A549 (cell line): ENCODE results near the gene NRM. TPM values are rescaled to one million over a fixed set of nuclear protein-coding genes. Genes with fewer than 3 reads are reported as not detected.
A peak's percentile ranks its signal among the peaks of the same experiment; 100 is the strongest.

Experiments
- ATAC-seq, 2 experiments: fragments of 200-7000 bp in 1 of 2; fragments of >200 bp in 1 of 2; cut with Nextera tagmentation in 1 of 2; cut with Tn5 transposase in 1 of 2; 3 replicates each; pipeline versions ENCODE4 v1.8.0 to v1.9.1; 2018 to 2020; ENCODE audit warnings: mild to moderate bottlenecking in 1 of 2, moderate library complexity in 1 of 2
- CTCF ChIA-PET: fragments of 300-600 bp; sonication (Branson Sonifier 250); formaldehyde crosslinking; extraction: SDS; loops from one replicate; lab custom pipeline; 2021; ENCODE audit warnings: antibody characterized with exemption, inconsistent platforms; lab: Yijun Ruan, JAX
- POLR2A ChIA-PET: fragments of 350-600 bp; formaldehyde crosslinking; extraction: SDS; loops from one replicate; lab custom pipeline; 2021; ENCODE audit warnings: antibody characterized with exemption, inconsistent platforms; lab: Yijun Ruan, JAX
- DNase-seq, 2 experiments: peaks; one replicate each; pipeline versions ENCODE4 v3.0.0 to v3.0.0-alpha.2; 2011 to 2016; ENCODE audit warnings: low read depth in 1 of 2, low spot score in 1 of 2
- FAIRE-seq: peaks from 2 replicates; lab custom pipeline; 2011; peaks lifted over from hg19 to GRCh38; lab: Jason Lieb, UNC
- H3K27ac ChIP-seq, 2 experiments: fragments of >200 bp; sonication (Bioruptor Twin); formaldehyde crosslinking; 3 replicates each; pipeline ENCODE4 v1.5.1; 2016 to 2017
- H3K4me1 ChIP-seq: fragments of >200 bp; sonication (Bioruptor Twin); formaldehyde crosslinking; 3 replicates; pipeline ENCODE4 v1.6.1; 2016
- H3K4me2 ChIP-seq: fragments of >200 bp; sonication (Bioruptor Twin); formaldehyde crosslinking; 3 replicates; pipeline ENCODE4 v1.6.1; 2016
- H3K4me3 ChIP-seq: fragments of >200 bp; sonication (Bioruptor Twin); formaldehyde crosslinking; 3 replicates; pipeline ENCODE4 v1.5.1; 2016
- H3K9me3 ChIP-seq: fragments of >200 bp; sonication (Bioruptor Twin); formaldehyde crosslinking; 3 replicates; pipeline ENCODE4 v1.6.1; 2016
- CBX8 ChIP-seq: fragments of 200-600 bp; sonication (generic); IDR thresholded peaks from 2 replicates; pipeline ENCODE4 v1.6.1; 2016
- ESRRA ChIP-seq: fragments of 150-350 bp; IDR thresholded peaks from 2 replicates; pipeline ENCODE4 v1.6.1; 2014; ENCODE audit warnings: mild to moderate bottlenecking, low read length, borderline replicate concordance
- FOSL2 ChIP-seq, 2 experiments: fragments of 450-650 bp in 1 of 2; fragments of >200 bp in 1 of 2; sonication (Bioruptor Twin) in 1 of 2; formaldehyde crosslinking; IDR thresholded peaks; 2 replicates each; pipeline versions ENCODE4 v1.5.0 to v1.6.1; 2016 to 2020; ENCODE audit warnings: mild to moderate bottlenecking in 1 of 2, moderate library complexity in 1 of 2
- HES2 ChIP-seq: fragments of >200 bp; sonication (Bioruptor Twin); formaldehyde crosslinking; IDR thresholded peaks from 2 replicates; pipeline ENCODE4 v1.6.1; 2016
- HEYL ChIP-seq: fragments of 250-450 bp; sonication (Bioruptor Pico); IDR thresholded peaks from 2 replicates; pipeline ENCODE4 v1.8.0; 2021; ENCODE audit warnings: mild to moderate bottlenecking, moderate library complexity
- HOXA7 ChIP-seq: fragments of 250-450 bp; sonication (Bioruptor Pico); IDR thresholded peaks from 2 replicates; pipeline ENCODE4 v1.5.0; 2020; ENCODE audit warnings: mild to moderate bottlenecking, moderate library complexity
- HOXB5 ChIP-seq: fragments of 250-450 bp; sonication (Bioruptor Pico); IDR thresholded peaks from 2 replicates; pipeline ENCODE4 v1.5.0; 2020; ENCODE audit warnings: mild to moderate bottlenecking, moderate library complexity
- JUNB ChIP-seq: fragments of >200 bp; sonication (Bioruptor Twin); formaldehyde crosslinking; IDR thresholded peaks from 2 replicates; pipeline ENCODE4 v1.6.1; 2016
- KDM5A ChIP-seq: fragments of 200-600 bp; sonication (generic); IDR thresholded peaks from 2 replicates; pipeline ENCODE4 v1.6.1; 2016; ENCODE audit warnings: antibody characterized with exemption, mild to moderate bottlenecking
- MAFK ChIP-seq: fragments of 450-650 bp; IDR thresholded peaks from 2 replicates; pipeline ENCODE4 v1.6.1; 2014; ENCODE audit not compliant: partially characterized antibody
- MAZ ChIP-seq: fragments of 150-350 bp; IDR thresholded peaks from 2 replicates; pipeline ENCODE4 v1.6.1; 2014; ENCODE audit warnings: antibody characterized with exemption, low read depth, low read length, borderline replicate concordance
- NPAS2 ChIP-seq: fragments of 250-450 bp; sonication (Bioruptor Pico); IDR thresholded peaks from 2 replicates; pipeline ENCODE4 v1.8.0; 2022; ENCODE audit warnings: mild to moderate bottlenecking, moderate library complexity, borderline replicate concordance
- NR3C1 ChIP-seq: fragments of >200 bp; sonication (Bioruptor Twin); formaldehyde crosslinking; IDR thresholded peaks from 3 replicates; pipeline ENCODE4 v1.6.1; 2017
- PHF8 ChIP-seq: fragments of 200-600 bp; sonication (generic); IDR thresholded peaks from 2 replicates; pipeline ENCODE4 v1.6.1; 2016; ENCODE audit warnings: low read depth, mild to moderate bottlenecking, antibody characterized with exemption, moderate library complexity, borderline replicate concordance
- POLR2A ChIP-seq: IDR thresholded peaks from 2 replicates; pipeline ENCODE4 v1.6.1; 2012; ENCODE audit warnings: mild to moderate bottlenecking, low read length
- RAD21 ChIP-seq, 2 experiments: fragments of >200 bp in 1 of 2; sonication (Bioruptor Twin) in 1 of 2; formaldehyde crosslinking in 1 of 2; IDR thresholded peaks in 1 of 2; conservative IDR thresholded peaks in 1 of 2; 2 replicates in 1 of 2; 3 replicates in 1 of 2; pipeline ENCODE4 v1.6.1; 2012 to 2018; ENCODE audit warnings: inconsistent platforms in 1 of 2
- SMC3 ChIP-seq: fragments of >200 bp; sonication (Bioruptor Twin); formaldehyde crosslinking; IDR thresholded peaks from 3 replicates; pipeline ENCODE4 v1.6.1; 2018; ENCODE audit warnings: inconsistent platforms
- SREBF2 ChIP-seq: fragments of 450-650 bp; IDR thresholded peaks from 2 replicates; pipeline ENCODE4 v1.6.1; 2014; ENCODE audit warnings: mild to moderate bottlenecking, moderate library complexity
- USF2 ChIP-seq: fragments of 450-650 bp; IDR thresholded peaks from 2 replicates; pipeline ENCODE4 v1.6.1; 2014; ENCODE audit warnings: antibody characterized with exemption
- ZC3H11A ChIP-seq: fragments of 450-650 bp; IDR thresholded peaks from 2 replicates; pipeline ENCODE4 v1.6.1; 2014; ENCODE audit warnings: antibody characterized with exemption, mild to moderate bottlenecking
- ZNF302 ChIP-seq: fragments of 250-450 bp; sonication (Bioruptor Pico); IDR thresholded peaks from 2 replicates; pipeline ENCODE4 v1.9.0; 2021; ENCODE audit warnings: inconsistent platforms, mild to moderate bottlenecking, moderate library complexity
- ZSCAN20 ChIP-seq: fragments of 250-450 bp; sonication (Bioruptor Pico); IDR thresholded peaks from 2 replicates; pipeline ENCODE4 v1.8.0; 2022; ENCODE audit warnings: mild to moderate bottlenecking, moderate library complexity
- WGBS: methylation state at CpG from one replicate; pipeline ENCODE4 v1.1.6; 2017; ENCODE audit errors: missing lambda C conversion rate; 5-methylcytosine and 5-hydroxymethylcytosine counted together
- polyA plus RNA-seq, 4 experiments: library from polyadenylated mRNA; depleted of rRNA in 3 of 4; stranded (reverse); fragments of >200 nt; fragmentation: RNase III in 1 of 4; extraction: RNeasy Plus Mini Kit Qiagen cat#74134 plus additional on column Dnase treatment in 1 of 4; gene quantifications; 2 replicates in 3 of 4; 3 replicates in 1 of 4; pipeline ENCODE4 v1.2.3, GENCODE V29; 2011 to 2017
- TF ChIP-seq, protein P1 (sequence below): IDR thresholded peaks from 2 replicates; pipeline ENCODE4 v1.6.1; 2012
- TF ChIP-seq, protein P2 (sequence below): fragments of 250-450 bp; sonication (Bioruptor Pico); IDR thresholded peaks from 2 replicates; pipeline ENCODE4 v1.5.0; 2020; ENCODE audit warnings: low read depth, mild to moderate bottlenecking, moderate library complexity
- TF ChIP-seq, protein P3 (sequence below): fragments of >200 bp; sonication (Bioruptor Twin); formaldehyde crosslinking; IDR thresholded peaks from 3 replicates; pipeline ENCODE4 v1.5.1; 2016

Gene NRM
- polyA plus RNA-seq, 2 of the 4 experiments (the other 2 are of a cell fraction), result 11.3 to 13.0 TPM

DNA sequence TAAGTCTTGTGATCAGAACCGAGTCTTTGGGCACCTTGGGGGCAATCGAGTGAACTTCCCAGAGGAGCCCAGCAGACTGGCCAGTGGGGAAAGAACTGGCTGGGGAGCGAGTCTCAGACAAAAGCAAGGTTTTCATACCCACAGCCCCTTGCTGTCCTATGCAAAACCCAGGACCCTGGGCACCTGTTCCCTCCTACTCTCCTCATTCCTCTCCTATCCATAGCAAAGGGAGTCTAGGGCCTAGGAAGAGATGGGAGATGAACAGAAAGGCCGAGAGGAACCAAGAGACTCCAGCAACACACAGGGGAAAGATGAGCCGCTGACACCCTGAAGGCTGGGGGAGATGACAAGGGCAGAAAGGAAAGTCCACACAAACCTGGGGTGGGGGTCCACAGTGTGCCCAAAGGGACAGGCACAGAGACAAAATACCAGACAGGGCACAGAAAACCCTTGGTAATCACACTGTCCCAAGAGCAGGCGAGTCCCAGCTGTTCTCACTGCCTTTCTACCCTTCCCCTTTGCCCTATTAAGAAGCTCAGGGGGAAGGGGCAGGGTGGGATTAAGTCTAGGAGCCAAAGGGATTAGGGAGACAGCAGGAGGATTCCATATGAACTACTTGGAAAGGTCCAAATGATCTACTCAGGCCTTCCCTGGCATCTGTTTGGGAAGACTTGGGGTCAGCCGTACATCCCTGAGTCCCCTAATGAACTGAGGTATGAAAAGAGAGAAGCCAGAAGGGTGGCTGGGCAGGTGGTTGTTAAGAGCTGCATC, 10.8 kb downstream of the NRM start:
- Histone ChIP-seq H3K4me3 (0 out of 3 replicates have a peak overlapping the region, but pooled peaks have one; percentile 19), H3K9me3 (no peaks in the 10 kb centered on the region), H3K4me2 (peak overlapping the region; percentile 67), H3K4me1 (peaks cover 44% of the 10 kb centered on the region)
- ATAC-seq (no peak), FAIRE-seq (no peak)
- WGBS, result 80% methylated on average over 7 of the region's 7 CpGs
- POLR2A ChIA-PET, result interaction anchor here (0.7 to 1.6 kb wide), 5 partner anchors 37 to 68 kb away, joined by 4 to 12 read pairs (median 5); partner anchors contain the start of genes FLOT1, MDC1 and TUBB
- CTCF ChIA-PET, result interaction anchor here (0.7 to 17.1 kb wide), 15 partner anchors 10 to 400 kb away, joined by 3 to 539 read pairs (median 7); partner anchors contain the start of genes FLOT1, MDC1, NRM and TUBB
- TF ChIP-seq JUNB (no peak), KDM5A (no peak), SREBF2 (no peak), PHF8 (no peak), HOXB5 (CRISPR knock-in tag) (no peak), NR3C1 (no peak), POLR2A (no peak), ESRRA (no peak), HOXA7 (no peak)
- TF ChIP-seq, protein P1, sequence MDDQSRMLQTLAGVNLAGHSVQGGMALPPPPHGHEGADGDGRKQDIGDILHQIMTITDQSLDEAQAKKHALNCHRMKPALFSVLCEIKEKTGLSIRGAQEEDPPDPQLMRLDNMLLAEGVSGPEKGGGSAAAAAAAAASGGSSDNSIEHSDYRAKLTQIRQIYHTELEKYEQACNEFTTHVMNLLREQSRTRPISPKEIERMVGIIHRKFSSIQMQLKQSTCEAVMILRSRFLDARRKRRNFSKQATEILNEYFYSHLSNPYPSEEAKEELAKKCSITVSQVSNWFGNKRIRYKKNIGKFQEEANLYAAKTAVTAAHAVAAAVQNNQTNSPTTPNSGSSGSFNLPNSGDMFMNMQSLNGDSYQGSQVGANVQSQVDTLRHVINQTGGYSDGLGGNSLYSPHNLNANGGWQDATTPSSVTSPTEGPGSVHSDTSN, result no peak
- TF ChIP-seq, all 56 proteins: peak for 0
- DNase-seq, result no peak
- H3K27ac ChIP-seq, result peak overlapping the region; percentile 59 to 87

GRCh38 chr6:30678964-30679726, 11.6 kb downstream of the NRM start:
- ATAC-seq (peak; percentile 80 to 88; a peak in 5 of 6 replicates), FAIRE-seq (no peak), DNase-seq (peak; percentile 67 to 76)
- Histone ChIP-seq H3K4me2 (peak overlapping the region; percentile 67), H3K27ac (peak overlapping the region; percentile 59 to 87), H3K4me3 (0 out of 3 replicates have a peak overlapping the region, but pooled peaks have one; percentile 19), H3K9me3 (no peaks in the 10 kb centered on the region), H3K4me1 (peaks cover 37% of the 10 kb centered on the region)
- 10% methylated on average over 12 of the region's 31 CpGs for WGBS
- TF ChIP-seq, protein P2, sequence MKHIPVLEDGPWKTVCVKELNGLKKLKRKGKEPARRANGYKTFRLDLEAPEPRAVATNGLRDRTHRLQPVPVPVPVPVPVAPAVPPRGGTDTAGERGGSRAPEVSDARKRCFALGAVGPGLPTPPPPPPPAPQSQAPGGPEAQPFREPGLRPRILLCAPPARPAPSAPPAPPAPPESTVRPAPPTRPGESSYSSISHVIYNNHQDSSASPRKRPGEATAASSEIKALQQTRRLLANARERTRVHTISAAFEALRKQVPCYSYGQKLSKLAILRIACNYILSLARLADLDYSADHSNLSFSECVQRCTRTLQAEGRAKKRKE (CRISPR knock-in tag), result no peak
- TF ChIP-seq, protein P3, sequence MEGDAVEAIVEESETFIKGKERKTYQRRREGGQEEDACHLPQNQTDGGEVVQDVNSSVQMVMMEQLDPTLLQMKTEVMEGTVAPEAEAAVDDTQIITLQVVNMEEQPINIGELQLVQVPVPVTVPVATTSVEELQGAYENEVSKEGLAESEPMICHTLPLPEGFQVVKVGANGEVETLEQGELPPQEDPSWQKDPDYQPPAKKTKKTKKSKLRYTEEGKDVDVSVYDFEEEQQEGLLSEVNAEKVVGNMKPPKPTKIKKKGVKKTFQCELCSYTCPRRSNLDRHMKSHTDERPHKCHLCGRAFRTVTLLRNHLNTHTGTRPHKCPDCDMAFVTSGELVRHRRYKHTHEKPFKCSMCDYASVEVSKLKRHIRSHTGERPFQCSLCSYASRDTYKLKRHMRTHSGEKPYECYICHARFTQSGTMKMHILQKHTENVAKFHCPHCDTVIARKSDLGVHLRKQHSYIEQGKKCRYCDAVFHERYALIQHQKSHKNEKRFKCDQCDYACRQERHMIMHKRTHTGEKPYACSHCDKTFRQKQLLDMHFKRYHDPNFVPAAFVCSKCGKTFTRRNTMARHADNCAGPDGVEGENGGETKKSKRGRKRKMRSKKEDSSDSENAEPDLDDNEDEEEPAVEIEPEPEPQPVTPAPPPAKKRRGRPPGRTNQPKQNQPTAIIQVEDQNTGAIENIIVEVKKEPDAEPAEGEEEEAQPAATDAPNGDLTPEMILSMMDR, result peak; percentile 85
- TF ChIP-seq SMC3 (peak; percentile 89), RAD21 (conservative IDR thresholded peaks at IDR 0.05 in 1 of 2, IDR thresholded peaks at IDR 0.05 in 1 of 2) (peak; percentile 89 to 90), HOXB5 (CRISPR knock-in tag) (no peak)
- POLR2A ChIA-PET, result interaction anchor here (1.0 to 1.6 kb wide), 6 partner anchors 38 to 206 kb away, joined by 3 to 12 read pairs (median 5); partner anchors contain the start of genes DDR1, FLOT1, MDC1 and TUBB
- CTCF ChIA-PET, result interaction anchor here (0.6 to 17.1 kb wide), 47 partner anchors 10 to 455 kb away, joined by 3 to 539 read pairs (median 4); partner anchors contain the start of genes ATAT1, FLOT1, MDC1 and NRM

GRCh38 chr6:30676660-30677285, 14.0 kb downstream of the NRM start:
- Histone ChIP-seq H3K4me2 (no peak overlapping the region), H3K4me1 (peaks cover 20% of the 10 kb centered on the region), H3K9me3 (no peaks in the 10 kb centered on the region), H3K27ac (no peak overlapping the region), H3K4me3 (no peak overlapping the region)
- no peak for TF ChIP-seq CBX8
- TF ChIP-seq ZNF302, result no peak
- TF ChIP-seq FOSL2 (IDR thresholded peaks at IDR 0.05), result no peak
- TF ChIP-seq FOSL2 (CRISPR knock-in tag; IDR thresholded peaks at IDR 0.05), result no peak
- no peak for TF ChIP-seq USF2
- no peak for TF ChIP-seq ZC3H11A
- no peak for TF ChIP-seq HOXB5 (CRISPR knock-in tag)
- no peak for TF ChIP-seq HEYL
- TF ChIP-seq MAZ, result no peak
- no peak for TF ChIP-seq ZSCAN20 (CRISPR knock-in tag)
- no peak for TF ChIP-seq ESRRA
- TF ChIP-seq HES2, result no peak
- TF ChIP-seq MAFK, result no peak
- no peak for TF ChIP-seq NPAS2
- no peak for TF ChIP-seq SREBF2
- FAIRE-seq (no peak), ATAC-seq (no peak), DNase-seq (no peak)
- 86% methylated on average over 8 of the region's 10 CpGs for WGBS
- ChIA-PET POLR2A (interaction anchor here (0.6 kb wide), 1 partner anchor 18 kb away, joined by 4 read pairs; no protein-coding TSS in a partner anchor), CTCF (interaction anchor here (0.9 to 17.1 kb wide), 3 partner anchors 13 to 403 kb away, joined by 3 to 539 read pairs (median 84); partner anchors contain the start of genes MDC1, NRM and TUBB)
